GOT3 (cell line): Measurements from ENCODE around the gene WDR86.

Experiments
- DNase-seq: peaks from one replicate; lab custom pipeline; 2025; ENCODE audit warnings: mixed read lengths; lab: John Stamatoyannopoulos, UW

WDR86 gene

GRCh38 chr7:151406886-151407583, 2.8 kb downstream of the WDR86 start:
- DNase-seq = no peak

- no peak for DNase-seq
Measured at GRCh38 chr7:151406051-151406875, 3.6 kb downstream of the WDR86 start.

GRCh38 chr7:151405588-151405987, 4.2 kb downstream of the WDR86 start:
- DNase-seq = no peak

GRCh38 chr7:151405056-151405455, 4.8 kb downstream of the WDR86 start:
- no peak for DNase-seq

GRCh38 chr7:151404216-151405011, 5.4 kb downstream of the WDR86 start:
- no peak for DNase-seq

- DNase-seq = no peak
Measured at GRCh38 chr7:151403764-151404163, 6.1 kb downstream of the WDR86 start.

- DNase-seq = no peak
Measured at GRCh38 chr7:151402029-151402835, 7.6 kb downstream of the WDR86 start.

- DNase-seq = no peak
Measured at GRCh38 chr7:151400626-151401315, 9.1 kb downstream of the WDR86 start.

- DNase-seq = no peak
Measured at GRCh38 chr7:151399906-151400305, 9.9 kb downstream of the WDR86 start.

GRCh38 chr7:151399305-151399601, 10.6 kb downstream of the WDR86 start:
- DNase-seq = no peak

GRCh38 chr7:151398446-151399304, 11.2 kb downstream of the WDR86 start:
- no peak for DNase-seq

- no peak for DNase-seq
Measured at GRCh38 chr7:151397026-151397425, 12.8 kb downstream of the WDR86 start.

- no peak for DNase-seq
Measured at GRCh38 chr7:151396328-151396970, 13.4 kb downstream of the WDR86 start.

- no peak for DNase-seq
Measured at GRCh38 chr7:151395036-151395367, 14.8 kb downstream of the WDR86 start.

GRCh38 chr7:151394076-151395035, 15.5 kb downstream of the WDR86 start:
- DNase-seq = no peak

GRCh38 chr7:151393031-151393977, 16.5 kb downstream of the WDR86 start:
- DNase-seq = no peak

GRCh38 chr7:151392426-151392825, 17.4 kb downstream of the WDR86 start:
- DNase-seq = no peak

GRCh38 chr7:151392002-151392401, 17.8 kb downstream of the WDR86 start:
- DNase-seq = no peak
